ENCODE data around the gene SPTA1. TPM values are rescaled to one million over a fixed set of nuclear protein-coding genes. Genes with fewer than 3 reads are reported as not detected.
"Not testable (repeated sequence)": the region's sequence is repeated elsewhere in the genome, so short reads cannot be mapped to it uniquely, and the experiment has no call there.

SPTA1 gene
- total RNA-seq, 1 donor from 2014 or later, result 0.09 TPM

- no peak overlapping the region for H3K27ac ChIP-seq (ENCODE audit: low read depth, low read length)
- H3K79me2 ChIP-seq (ENCODE audit: insufficient read depth, low read length), result no peaks in the 10 kb centered on the region
- Mint-ChIP-seq H3K9me3 (ENCODE audit: unreplicated experiment) (no peaks in the 10 kb centered on the region), H3K36me3 (ENCODE audit: low read depth, unreplicated experiment) (no peaks in the 10 kb centered on the region), H3K4me1 (ENCODE audit: low read depth, unreplicated experiment) (no peaks in the 10 kb centered on the region), H3K4me3 (ENCODE audit: unreplicated experiment) (no peak overlapping the region), H3K27me3 (ENCODE audit: low read depth, unreplicated experiment) (peaks cover 3% of the 10 kb centered on the region), H3K27ac (ENCODE audit: unreplicated experiment) (no peak overlapping the region)
- no peak overlapping the region for H3K4me3 ChIP-seq (ENCODE audit: insufficient read depth, low read depth, low read length)
- H3K9me3 ChIP-seq (ENCODE audit: insufficient read depth, low read depth, low read length), result no peaks in the 10 kb centered on the region
- no peaks in the 10 kb centered on the region for H3K4me1 ChIP-seq (ENCODE audit: insufficient read depth, low read length)
- H2AFZ ChIP-seq (ENCODE audit: low read depth, low read length), result no peak overlapping the region
- DNase-seq (ENCODE audit: low read depth) (no peak), FAIRE-seq (peak; percentile 23)
- H3K27me3 ChIP-seq (ENCODE audit: insufficient read depth, low read length), result no peaks in the 10 kb centered on the region
- no peaks in the 10 kb centered on the region for H4K20me1 ChIP-seq (ENCODE audit: insufficient read depth, low read length)
- H3K36me3 ChIP-seq (ENCODE audit: insufficient read depth, low read length), result no peaks in the 10 kb centered on the region
- no peak overlapping the region for H3K4me2 ChIP-seq (ENCODE audit: low read length)
- H3K9ac ChIP-seq (ENCODE audit: low read length), result no peak overlapping the region
- TF ChIP-seq EZH2 (IDR thresholded peaks at IDR 0.05; ENCODE audit: insufficient read depth, low read length) (no peak), CTCF (IDR thresholded peaks at IDR 0.05; ENCODE audit: insufficient read depth, low read depth, low read length) (no peak)
Measured at GRCh38 chr1:158689110-158689509, 2.6 kb upstream of the SPTA1 start.

GRCh38 chr1:158688343-158688742 is 1.8 kb upstream of the SPTA1 start:
- not testable (repeated sequence) for H3K27ac ChIP-seq (ENCODE audit: low read depth, low read length); H3K4me1 Mint-ChIP-seq (ENCODE audit: low read depth, unreplicated experiment); H3K79me2 ChIP-seq (ENCODE audit: insufficient read depth, low read length); H3K27me3 ChIP-seq (ENCODE audit: insufficient read depth, low read length); H4K20me1 ChIP-seq (ENCODE audit: insufficient read depth, low read length); H3K36me3 ChIP-seq (ENCODE audit: insufficient read depth, low read length); H3K4me3 ChIP-seq (ENCODE audit: insufficient read depth, low read depth, low read length); H2AFZ ChIP-seq (ENCODE audit: low read depth, low read length); DNase-seq (ENCODE audit: low read depth); H3K36me3 Mint-ChIP-seq (ENCODE audit: low read depth, unreplicated experiment); H3K9me3 ChIP-seq (ENCODE audit: insufficient read depth, low read depth, low read length); H3K27me3 Mint-ChIP-seq (ENCODE audit: low read depth, unreplicated experiment); H3K9ac ChIP-seq (ENCODE audit: low read length); H3K9me3 Mint-ChIP-seq (ENCODE audit: unreplicated experiment); H3K27ac Mint-ChIP-seq (ENCODE audit: unreplicated experiment); H3K4me2 ChIP-seq (ENCODE audit: low read length); FAIRE-seq; H3K4me3 Mint-ChIP-seq (ENCODE audit: unreplicated experiment); H3K4me1 ChIP-seq (ENCODE audit: insufficient read depth, low read length)

DNA sequence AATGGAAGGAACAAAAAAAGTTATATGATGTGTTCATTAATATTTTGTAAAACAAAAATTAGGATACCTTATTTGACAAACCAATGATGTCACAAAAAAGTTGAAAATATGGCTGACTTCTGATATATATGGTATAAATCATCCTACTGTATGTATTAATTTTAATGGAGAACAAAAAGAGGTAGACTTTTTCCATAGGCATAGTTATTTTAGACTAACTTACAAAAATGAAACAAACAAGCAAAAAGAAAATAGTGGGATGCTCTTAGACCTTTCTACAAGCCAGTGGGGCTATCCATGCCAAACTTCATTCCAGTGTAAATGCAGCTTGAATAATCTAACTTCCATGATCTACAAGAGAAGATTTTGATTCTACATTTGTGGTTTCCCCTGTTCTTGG is 522 bp upstream of the SPTA1 start:
- Mint-ChIP-seq H3K4me1 (ENCODE audit: low read depth, unreplicated experiment) (no peaks in the 10 kb centered on the region), H3K9me3 (ENCODE audit: unreplicated experiment) (no peaks in the 10 kb centered on the region), H3K36me3 (ENCODE audit: low read depth, unreplicated experiment) (no peaks in the 10 kb centered on the region), H3K27me3 (ENCODE audit: low read depth, unreplicated experiment) (peaks cover 3% of the 10 kb centered on the region), H3K27ac (ENCODE audit: unreplicated experiment) (no peak overlapping the region), H3K4me3 (ENCODE audit: unreplicated experiment) (no peak overlapping the region)
- Histone ChIP-seq H3K9ac (ENCODE audit: low read length) (no peak overlapping the region), H3K4me2 (ENCODE audit: low read length) (no peak overlapping the region), H3K27ac (ENCODE audit: low read depth, low read length) (no peak overlapping the region), H3K36me3 (ENCODE audit: insufficient read depth, low read length) (no peaks in the 10 kb centered on the region), H3K79me2 (ENCODE audit: insufficient read depth, low read length) (no peaks in the 10 kb centered on the region), H2AFZ (ENCODE audit: low read depth, low read length) (no peak overlapping the region), H3K9me3 (ENCODE audit: insufficient read depth, low read depth, low read length) (no peaks in the 10 kb centered on the region), H3K4me3 (ENCODE audit: insufficient read depth, low read depth, low read length) (no peak overlapping the region), H3K27me3 (ENCODE audit: insufficient read depth, low read length) (no peaks in the 10 kb centered on the region), H3K4me1 (ENCODE audit: insufficient read depth, low read length) (no peaks in the 10 kb centered on the region), H4K20me1 (ENCODE audit: insufficient read depth, low read length) (no peaks in the 10 kb centered on the region)
- no peak for TF ChIP-seq CTCF (IDR thresholded peaks at IDR 0.05; ENCODE audit: insufficient read depth, low read depth, low read length)
- no peak for TF ChIP-seq EZH2 (IDR thresholded peaks at IDR 0.05; ENCODE audit: insufficient read depth, low read length)
- no peak for DNase-seq (ENCODE audit: low read depth)
- FAIRE-seq, result no peak

Measured in astrocyte (in vitro differentiated cells and primary cell).